ENCODE data around the gene TBC1D22A.
"Not testable (repeated sequence)": the region's sequence is repeated elsewhere in the genome, so short reads cannot be mapped to it uniquely, and the experiment has no call there.

TBC1D22A gene

DNA sequence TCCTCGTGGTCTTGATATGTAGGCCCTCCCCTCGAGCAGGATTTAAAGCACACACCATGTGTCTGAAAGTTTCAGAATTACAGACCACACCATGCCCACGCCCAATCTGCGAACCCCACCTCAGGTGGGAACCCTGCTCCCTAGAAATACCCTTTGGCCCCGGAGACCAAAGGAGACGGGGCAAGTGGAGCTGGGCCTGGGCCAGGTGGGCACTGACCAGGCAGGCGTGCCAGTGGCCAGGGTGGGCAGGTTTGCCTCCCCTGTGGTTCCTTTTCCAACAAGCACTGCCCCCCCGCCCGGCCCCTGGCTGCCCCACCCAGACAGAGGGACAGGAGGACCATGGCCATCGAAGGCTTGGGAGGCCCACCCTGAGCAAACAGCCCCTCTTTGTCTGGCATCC lies 400.4 kb downstream of the TBC1D22A start:
- no peak for DNase-seq

DNA sequence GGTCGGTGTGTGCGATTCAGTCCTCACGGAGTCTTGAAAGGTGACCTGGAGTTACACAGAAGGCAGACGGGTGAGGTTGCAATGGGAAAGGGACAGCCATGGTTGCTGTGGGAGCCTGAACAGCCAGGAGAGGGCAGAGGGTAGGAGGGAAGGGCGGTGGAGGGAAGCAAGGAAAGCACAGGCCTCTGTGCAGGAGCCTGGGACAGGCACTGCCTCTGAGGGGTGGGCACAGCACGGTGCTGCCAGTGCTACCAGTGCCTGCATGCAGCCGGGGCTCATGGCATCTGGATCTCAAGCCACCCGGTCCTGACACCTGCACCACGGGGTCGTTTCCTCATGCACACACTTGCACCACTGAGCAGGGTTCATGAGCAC lies 401.0 kb downstream of the TBC1D22A start:
- no peak for DNase-seq

DNA sequence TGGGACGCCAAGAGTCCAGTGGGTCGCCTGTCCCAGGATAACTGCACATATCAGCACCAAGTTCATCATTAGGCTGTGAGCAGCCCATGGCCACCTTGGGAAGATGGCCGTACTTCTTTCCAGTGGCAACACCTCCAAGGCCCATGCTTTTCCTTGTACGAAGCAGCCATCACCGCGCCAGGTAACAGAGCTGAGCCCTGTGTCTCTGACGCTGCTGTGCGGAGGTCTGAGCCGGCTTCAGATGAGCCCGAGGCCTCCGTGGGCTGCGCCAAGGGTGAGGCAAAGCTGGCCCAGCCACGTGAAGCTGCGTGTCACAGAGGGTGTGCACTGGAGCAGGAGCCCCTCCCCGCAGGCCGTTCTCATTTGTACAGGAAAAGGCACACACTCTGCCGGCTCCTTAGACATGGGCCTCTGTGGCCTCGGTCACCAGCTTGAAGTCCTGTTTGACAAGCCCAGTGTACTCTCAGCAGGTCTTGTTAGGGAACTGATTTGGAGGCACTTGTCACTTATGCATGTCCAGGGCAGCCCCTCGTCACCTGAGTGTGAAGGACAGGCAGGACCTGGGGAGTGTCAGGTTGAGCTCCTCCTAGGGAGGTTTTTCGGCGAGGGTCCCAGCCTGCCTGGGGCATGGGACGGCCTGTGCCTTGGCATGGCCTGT lies 401.5 kb downstream of the TBC1D22A start:
- no peak for DNase-seq

DNA sequence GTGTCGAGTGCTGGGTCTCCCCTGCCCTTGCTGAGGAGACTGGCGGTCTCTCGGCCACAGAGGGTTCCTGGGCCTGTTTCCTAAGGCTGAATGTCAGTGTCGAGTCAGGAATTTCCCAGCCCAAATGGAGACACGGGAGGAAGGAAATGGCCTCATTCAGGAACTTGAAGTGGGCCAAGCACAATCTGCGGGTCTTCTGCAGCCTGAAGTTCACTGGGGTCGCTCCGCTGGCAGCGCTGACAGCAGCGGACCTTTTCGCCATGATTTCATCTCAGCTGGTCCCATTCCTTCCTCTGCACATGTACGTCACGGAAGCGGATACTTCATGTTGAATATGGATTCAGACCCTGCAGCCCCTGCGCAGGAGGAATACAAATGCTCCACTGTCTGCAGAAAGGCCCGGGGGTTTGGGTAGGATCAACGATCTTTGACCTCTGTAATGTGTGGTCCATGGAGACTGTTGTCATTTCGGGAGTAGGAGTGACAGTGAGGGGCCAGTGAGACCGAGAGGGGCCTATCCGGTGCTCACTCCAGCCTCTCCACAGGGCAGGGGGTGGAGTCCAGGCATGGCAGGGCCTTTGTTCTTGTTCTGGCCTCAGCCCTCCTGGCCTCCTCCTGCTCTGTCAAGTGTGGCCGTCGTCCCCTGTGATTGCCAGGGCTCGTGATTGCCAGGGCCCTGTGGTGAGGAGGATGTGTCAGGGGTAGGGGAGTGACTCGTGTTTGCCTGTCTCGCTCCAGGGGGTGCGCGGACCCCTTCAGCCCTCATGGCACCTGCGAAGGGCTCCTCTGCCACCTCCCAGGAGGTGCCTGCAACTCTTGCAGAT lies 402.3 kb downstream of the TBC1D22A start:
- no peak for DNase-seq

DNA sequence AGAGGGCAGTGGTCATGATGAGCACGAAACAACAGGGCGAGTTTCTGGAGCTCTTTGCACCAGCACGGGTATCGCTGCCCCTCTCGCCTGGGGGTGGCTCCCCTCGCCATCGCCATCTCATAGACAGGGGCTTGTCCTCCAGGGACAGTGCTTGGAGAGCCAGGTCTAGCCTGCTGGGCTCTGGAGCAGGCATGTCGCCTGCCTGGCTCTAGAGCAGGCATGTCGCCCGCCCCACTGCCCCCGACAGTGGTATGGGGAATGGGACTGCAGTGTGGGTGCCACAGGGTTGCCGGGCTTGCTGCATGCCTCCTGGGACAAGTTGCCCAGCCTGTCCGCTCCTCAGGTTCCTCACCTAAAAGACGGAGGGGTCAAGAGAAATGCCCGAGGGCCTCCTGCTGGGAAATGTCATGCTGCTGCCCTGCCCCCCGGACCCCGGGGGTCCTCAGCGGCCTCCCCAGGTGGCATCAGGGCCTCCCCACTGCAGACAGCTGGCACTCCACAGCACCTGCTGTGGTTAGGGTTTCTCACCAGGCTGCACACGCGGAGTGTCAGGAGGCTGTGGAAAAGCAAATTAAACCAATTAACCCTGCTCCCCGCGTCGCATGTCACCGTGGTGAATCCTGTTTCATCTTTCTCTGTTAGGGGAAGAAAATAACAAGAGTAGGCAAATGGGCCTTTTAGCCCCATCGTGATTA lies 403.0 kb downstream of the TBC1D22A start:
- DNase-seq: no peak

DNA sequence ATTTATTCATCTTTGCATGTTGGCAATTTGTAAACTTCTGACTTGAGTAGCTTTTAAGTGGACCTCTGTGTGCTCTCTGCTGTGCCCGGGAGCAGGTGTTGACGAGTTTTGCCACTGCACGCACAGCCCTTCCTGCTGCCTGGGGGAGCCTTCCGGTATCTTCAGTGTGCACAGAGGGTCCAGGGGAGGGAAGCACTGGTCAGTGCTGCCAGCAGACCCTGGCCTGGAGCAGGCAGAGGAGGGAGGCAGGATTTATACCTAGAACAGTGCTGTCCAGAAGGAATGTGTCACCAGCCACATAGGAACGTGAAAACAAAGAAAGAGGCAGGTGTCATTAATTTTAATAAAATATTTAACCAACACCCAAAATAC lies 403.6 kb downstream of the TBC1D22A start:
- no peak for DNase-seq

DNA sequence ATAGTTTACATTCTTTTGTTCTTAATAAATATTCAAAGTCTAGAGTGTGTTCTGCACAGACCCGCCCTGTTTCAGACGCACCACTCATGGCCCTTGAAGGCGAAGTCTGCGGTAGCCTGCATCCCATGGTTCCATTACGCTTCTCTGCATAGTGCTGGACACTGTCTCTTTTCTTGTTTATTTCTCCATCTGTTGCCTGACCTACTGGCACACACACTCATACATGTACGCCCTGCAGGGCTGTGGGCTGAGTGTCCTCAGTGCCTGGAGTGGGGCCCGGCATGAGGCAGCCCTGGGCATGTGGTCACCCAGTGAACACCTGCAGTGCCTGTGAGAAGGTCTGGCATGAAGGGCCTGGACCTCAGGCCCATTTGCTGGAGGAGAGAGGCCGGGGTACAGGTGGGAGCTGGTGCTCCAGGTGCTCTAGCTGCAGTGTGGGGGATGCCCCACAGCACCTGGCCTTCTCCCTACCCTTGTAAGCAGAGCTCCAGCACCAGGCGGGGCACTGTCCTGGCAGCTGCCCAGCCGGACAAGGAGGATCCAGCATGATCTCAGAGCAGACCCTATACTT lies 404.1 kb downstream of the TBC1D22A start:
- DNase-seq: no peak

DNA sequence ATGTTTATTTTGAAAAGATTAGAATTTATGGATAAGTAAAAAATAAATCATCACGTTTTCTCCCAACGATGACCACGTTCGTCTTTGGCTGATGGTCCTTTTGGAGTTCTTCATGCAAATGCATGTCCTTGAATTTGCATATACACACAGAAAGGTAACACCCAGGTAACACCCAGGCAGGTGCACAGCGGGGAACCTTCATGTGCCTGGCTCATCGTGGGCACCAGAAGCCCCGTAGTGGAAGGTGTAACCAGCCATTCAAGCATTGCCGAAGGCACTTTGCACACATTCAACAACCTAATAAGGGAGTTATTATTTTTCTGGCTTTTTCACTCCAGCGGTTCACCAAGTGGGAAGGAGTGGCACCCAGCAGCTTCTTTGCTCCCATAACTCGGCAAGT lies 404.6 kb downstream of the TBC1D22A start:
- DNase-seq: no peak

DNA sequence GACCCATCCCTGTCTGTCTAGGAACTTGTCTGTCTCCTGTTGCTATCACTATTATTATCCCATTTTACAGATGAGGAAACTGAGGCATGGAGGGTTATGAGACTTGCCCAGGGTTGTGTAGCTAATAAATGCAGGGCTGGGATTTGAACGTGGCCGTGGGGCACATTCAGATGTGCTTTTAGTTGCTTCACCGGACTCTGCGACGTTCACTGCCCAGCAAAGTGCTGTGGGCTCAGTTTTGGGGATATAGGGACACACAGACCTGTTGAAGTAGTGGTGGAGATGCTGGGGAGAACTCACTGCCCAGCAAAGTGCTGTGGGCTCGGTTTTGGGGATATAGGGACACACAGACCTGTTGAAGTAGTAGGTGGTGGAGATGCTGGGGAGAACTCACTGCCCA lies 405.5 kb downstream of the TBC1D22A start:
- DNase-seq: not testable (repeated sequence)

DNA sequence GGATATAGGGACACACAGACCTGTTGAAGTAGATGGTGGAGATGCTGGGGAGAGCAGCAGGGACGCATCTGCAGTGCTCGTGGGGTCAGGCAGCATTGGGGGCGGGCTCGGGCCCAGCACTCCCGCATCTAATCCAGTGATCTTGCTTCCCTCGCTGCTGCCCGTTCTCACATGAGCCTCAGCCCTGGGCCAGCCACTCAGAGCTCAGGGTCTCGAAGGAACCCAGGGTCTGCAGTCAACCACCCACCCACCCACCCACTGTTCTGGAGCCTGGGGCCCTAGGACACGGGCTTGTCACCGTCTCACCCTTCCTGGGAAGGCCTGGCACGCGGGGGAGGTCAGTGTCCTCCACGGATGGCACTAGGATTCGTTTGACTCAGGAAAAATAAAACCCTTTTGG lies 406.0 kb downstream of the TBC1D22A start:
- DNase-seq: no peak

DNA sequence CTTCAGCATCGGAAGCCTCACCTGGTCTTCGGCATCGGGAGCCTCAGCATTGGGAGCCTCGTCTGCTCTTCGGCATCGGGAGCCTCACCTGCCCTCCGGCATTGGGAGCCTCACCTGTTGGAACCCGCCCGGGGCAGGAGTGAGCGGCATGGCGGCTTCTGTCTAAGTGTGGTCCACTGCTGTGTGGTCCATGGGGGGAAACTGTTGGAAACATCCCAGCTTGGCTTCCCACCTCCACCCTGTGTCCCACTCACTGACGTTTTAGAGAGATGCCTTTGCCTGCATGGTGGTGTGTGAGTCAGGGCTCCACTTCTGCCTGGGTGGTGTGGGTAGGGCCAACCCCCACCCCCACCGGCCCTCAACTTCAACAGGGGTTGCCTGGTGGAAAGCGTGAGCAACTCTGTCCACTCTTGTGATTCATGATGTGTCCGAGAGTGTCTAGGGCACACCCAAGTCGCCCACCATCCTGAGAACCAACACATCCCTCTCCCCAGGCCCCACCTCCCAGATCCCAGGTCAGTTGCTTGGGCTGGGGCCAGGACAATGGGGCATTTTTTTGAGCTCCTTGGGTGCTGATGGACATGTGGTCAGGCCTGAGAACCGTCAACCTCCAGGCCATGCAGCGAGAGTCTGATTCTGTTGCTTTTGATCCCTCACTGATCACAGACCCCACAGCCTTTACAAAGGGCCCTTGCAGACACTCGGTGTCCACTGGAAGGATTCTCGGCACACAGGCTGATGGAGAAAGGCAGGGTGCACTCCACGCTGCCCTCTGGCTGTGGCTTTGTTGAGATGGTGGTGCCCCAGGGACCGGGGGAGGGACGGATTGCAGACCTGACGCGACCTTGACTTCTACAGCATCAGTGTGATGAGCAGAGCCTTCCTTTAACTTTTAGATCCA lies 406.7 kb downstream of the TBC1D22A start:
- DNase-seq: no peak

DNA sequence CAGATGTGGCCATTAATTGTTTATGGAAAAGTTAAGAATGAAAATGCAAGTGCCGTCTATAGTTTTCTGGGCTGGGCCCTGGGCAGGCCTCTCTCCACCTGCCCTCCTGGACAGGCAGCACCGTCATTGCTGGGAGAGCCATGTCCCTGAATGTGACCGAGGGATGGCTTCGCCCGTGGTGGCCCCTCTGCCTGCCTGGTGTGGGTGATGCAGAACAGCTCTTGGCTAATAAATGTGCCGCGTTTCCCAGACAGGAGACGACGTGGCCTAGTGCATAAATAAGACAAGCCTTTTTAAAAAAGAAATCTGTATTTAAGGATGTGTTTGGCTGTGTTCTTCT lies 407.3 kb downstream of the TBC1D22A start:
- no peak for DNase-seq

DNA sequence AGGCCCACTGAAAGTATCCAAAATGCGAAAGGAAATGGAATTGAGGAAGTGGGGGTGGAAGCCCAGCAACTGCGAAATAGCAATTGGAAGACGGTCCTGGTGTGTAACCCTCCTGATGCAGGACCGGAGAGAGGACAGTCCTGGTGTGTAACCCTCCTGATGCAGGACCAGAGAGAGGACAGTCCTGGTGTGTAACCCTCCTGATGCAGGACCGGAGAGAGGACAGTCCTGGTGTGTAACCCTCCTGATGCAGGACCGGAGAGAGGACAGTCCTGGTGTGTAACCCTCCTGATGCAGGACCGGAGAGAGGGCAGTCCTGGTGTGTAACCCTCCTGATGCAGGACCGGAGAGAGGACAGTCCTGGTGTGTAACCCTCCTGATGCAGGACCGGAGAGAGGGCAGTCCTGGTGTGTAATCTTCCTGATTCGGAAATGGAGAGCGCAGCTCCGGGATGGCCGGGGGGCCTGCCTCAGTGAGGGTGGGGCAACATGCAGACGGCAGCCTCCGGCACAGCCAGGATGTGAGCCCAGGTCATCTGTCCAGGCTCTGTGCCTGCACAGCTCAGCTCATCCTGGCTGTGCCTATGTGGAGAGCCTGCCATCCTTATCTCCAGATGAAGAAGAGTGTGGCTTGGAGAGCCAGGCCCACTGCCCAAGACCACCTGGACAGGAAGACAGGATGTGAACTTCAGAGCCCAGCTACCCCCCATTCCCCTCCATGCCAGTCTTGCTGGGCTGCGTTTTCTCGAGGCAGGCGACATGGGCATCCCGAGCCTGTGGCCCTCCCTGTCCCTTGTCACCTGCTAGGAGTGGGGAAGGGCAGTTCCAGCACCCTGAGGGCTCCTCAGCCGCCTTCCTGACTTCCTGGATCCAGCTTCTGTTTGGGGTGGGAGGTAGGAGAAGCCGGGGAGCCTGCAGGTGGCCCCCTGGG lies 408.3 kb downstream of the TBC1D22A start:
- not testable (repeated sequence) for DNase-seq

DNA sequence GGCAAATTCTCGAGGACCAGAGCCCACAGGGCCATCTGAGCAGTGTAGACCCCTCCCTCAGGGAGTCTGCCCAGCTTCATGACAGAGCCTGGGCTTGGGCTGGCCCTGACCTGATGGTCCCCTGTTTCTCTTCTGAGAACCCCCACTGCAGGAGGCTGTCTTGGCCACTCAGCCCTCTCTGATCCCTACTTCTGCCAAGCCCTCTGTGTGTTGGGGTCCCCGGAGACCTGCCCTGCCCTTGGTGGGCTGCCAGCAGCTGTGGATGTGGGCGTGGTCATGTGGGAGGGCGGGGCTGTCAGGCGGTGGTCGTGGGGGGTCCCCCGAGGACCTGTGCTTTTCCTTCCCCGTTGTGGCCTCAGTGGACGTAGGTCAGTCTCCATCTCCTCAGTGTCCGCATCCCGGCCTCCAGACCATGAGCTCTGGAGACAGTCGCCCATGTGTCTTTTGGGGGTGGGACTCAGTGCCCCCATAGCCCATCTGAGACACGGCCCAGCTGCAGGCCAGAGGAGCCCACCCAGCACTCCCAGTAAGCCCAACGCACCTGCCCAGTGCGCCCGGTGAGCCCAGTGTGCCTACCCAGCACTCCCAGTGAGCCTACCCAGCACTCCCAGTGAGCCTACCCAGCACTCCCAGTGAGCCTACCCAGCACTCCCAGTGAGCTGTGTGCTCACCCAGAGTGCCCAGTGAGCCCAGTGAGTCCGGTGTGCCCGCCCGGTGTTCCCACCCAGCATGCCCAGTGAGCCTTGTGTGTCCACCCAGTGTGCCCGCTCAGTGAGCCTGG lies 409.2 kb downstream of the TBC1D22A start:
- no peak for DNase-seq

DNA sequence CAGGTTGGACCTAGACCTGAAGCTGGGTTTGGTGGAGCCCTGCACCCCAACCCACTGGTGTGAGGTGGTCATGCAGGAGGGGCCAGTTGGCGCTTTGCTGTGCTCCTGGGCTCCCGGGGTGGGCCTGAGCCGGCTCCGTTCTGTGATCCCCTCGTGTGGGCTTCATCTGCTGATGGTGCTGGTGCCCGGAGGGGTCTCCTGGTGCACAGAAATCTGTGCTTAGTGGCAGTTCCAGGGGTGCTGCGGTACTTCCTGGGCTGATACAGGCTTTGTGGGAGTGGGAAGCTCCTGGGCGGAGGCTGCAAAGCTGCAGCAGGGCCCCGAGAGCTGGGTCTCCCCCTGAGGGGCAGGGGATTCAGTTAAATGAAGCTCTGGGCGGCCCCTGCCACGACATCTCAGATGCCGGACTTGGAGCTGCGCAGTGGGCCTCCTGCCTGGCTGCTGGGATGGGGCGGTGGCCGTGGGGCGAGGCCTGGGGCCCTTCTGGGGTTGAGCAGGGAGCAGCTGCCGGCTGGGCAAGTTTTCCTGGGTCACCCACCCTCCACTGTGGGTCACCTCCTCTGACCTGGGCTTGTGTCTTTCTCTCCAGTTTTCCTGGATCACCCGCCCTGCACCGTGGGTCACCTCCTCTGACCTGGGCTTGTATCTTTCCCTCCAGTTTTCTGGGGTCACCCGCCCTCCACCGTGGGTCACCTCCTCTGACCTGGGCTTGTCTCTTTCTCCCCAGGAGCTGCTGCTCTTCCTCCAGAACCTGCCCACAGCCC lies 410.5 kb downstream of the TBC1D22A start:
- no peak for DNase-seq

DNA sequence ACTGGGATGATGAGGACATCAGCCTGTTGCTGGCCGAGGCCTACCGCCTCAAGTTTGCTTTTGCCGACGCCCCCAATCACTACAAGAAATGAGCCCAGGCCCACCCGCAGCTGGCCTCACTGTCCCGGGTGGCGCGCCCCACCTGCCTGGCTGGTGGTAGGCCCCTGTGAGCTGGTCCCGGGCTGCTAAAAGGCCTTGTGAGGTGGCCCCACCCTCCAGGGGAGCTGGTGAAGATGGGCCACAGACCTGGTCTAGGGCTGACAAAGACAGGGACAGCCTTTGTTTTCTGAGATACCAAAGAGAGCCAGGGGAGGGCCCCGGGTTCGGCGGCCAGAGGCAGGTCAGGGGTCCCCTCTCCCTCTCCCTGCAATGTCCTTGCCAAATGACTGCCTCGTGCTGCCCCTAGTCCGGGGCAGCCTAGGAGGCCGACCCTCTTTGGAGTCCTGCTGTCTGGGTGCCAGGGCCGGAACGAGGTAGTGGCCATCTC lies 411.1 kb downstream of the TBC1D22A start:
- no peak for DNase-seq

DNA sequence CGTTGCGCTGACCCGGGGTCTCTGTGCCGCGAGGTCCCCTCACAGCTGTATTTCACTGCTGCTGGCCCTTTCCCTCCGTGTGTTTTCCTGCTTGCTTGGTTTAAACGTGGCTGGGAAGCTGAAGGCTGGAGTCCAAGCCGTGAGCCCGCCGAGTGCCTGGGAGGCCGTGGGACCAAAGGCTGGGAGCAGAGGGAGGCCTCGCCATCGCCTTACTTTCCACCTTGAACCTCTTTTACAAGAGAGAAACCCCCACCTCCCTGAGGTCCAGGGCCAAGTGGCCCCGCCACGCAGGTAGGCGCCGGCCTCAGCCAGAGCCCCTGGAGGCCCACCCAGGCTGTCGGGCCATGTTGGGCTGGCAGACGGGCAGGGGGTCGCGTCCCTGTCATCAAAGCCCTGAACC lies 411.6 kb downstream of the TBC1D22A start:
- DNase-seq: no peak

DNA sequence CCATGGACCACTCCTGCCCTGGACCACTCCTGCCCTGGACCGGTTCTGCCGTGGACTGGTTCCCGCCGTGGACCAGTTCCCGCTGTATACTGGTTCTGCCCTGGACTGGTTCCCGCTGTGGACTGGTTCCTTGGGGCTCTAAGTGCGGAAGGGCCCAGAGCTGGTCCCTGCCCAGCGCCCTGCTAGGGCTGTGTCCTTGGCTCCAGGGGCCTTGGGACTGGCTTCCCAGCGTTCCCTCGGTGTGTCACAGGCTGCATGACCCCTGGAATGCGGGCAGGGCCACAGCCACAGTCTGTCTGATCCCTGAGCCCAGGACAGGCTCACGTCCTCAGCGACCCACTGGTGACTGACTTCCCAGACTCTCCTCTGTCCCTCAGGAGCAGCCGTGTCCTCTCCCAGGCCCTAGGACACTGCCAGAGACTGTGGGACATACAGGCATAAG lies 412.2 kb downstream of the TBC1D22A start:
- DNase-seq: no peak

Measured in suppressor macrophage (primary cell).